Fibroblast of upper back skin (primary cell): ENCODE results near the gene CASP7.

Experiments
- DNase-seq: peaks from one replicate; pipeline ENCODE4 v3.0.0-alpha.2; 2013

CASP7 gene

GRCh38 chr10:113666682-113667252, 12.9 kb upstream of the CASP7 start:
- DNase-seq = peak; percentile 31

DNA sequence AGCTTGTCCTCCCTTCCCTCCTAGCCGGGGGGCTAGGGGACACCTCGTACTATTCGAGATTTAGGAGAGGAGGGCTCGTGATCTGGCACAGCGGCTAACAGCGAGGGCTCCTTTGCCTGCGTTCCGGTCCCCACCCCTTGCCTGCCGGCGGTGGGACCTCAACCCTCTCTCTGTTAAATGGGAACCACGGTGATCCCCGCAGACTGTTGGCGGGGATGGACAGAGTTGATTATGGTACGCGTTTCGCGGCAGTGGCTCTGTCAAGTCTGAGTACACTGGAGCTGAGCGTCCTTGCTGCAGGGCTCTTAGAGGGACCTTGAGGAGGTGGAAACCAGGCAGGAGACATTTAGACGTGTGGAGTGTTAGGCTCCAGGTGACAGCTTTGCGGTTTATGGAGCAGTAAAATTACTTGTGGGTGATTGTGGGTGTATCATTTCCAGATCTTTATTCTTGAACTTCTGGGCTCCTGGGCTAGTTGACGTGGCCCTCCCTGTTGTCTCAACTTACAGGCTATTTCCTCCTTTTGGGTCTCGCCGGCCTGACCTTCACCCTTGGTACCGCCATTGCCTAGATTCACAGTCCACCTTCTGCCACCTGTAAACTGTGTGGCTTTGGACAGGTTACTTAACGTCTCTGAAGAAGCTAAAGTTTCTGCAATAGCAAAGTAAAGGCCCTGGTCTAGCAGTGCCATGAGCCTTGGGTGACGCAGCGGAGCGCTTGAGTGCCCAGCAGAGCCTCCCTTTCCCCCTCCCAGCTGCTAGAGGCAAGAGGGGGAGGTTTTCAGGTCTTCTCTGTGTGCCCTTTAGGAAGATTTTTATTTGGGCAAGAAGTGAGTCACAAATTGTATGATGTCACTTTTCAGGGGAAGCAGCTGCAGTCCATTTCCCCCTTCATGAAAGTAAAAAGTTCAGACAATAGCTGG, 739 bp downstream of the CASP7 start:
- peak; percentile 45 for DNase-seq

- DNase-seq = no peak
These were observed 2.1 kb downstream of the CASP7 start for GRCh38 chr10:113681533-113682470.

DNA sequence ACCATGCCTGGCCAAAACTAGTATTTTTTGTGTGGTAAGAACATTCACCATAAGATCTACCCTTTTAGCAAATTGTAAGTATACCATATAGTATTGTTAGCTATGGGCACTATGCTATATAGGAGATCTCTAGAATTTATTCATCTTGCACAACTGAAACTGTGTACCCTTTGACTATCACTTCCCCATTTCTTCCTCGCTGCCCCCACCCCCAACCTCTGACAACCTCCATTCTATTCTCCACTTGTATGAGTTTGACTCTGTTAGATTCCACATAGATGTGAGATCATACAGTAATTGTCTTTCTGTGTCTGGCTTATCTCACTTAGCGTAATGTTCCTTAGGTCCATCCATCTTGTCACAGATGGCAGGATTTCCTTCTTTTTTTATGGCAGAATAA, 3.6 kb downstream of the CASP7 start:
- DNase-seq = no peak

DNA sequence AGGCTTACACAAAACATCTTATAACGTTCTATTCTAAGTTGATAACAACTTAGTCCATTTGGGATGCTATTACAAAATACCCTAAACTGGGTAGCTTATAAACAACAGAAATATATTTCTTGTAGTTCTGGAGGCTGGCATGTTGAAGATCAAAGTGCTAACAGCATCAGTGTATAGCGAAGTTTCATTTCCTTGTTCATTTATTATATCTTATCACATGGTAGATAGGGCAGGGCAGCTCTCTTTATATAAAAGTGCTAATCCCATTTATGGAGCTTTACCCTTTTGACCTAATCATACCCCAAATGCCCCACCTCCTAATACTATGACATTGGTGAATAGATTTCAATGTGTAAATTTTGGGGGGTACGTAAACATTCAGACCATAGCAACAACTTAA, 6.3 kb downstream of the CASP7 start:
- DNase-seq = no peak

- no peak for DNase-seq
These were observed 7.3 kb downstream of the CASP7 start for GRCh38 chr10:113687037-113687436.

DNA sequence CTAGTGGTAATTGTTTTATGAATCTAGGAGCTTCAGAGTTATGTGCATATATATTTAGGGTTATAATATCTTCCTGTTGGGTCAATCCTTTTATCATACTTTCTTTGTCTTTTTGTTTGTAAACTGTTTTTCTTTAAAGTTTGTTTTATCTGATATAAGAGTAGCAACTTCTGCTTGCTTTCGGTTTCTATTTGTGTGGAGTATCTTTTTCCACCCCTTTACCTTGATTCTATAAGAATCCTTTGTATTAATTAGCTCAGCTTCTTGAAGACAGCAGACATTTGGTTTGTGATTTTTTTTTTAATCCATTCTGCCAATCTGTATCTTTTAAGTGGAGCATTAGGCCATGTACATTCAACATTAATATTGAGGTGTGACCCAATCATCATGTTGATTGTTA, 9.3 kb downstream of the CASP7 start:
- DNase-seq = no peak

DNA sequence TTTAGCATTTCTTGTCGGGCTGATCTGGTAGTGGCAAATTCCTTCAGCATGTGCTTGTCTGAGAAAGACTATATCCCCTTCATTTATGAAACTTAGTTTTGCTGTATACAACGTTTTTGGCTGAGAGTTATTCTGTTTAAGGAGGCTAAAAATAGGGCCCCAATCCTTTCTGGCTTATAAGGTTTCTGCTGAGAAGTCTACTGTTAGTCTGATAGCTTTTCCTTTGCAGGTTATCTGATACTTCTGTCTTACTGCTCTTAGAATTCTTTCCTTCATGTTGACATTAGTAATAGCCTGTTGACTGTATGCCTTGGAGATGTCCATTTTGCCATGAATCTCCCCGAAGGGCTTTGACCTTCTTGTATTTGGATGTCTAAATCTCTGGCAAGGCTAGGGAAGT, 9.9 kb downstream of the CASP7 start:
- no peak for DNase-seq

DNA sequence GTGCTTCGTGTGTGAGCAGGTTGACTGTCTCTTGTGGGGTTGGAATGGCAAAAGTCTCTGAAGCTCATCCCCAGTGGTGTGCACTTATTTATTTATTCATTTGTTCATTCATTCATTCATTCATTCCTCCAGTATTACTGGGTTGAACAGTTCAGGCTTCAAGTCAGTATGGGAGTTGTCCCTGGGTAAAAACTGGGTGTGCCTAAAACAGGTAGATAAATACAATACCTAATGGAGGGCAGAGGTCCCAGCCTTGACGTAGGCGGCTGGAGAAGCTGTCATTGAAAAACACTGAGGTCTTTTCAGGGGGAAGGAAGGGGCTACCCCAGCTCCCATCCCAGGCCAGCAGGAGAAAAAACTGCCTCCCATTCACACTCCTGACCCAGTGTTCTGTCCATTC, 11.0 kb downstream of the CASP7 start:
- DNase-seq = no peak

- DNase-seq = no peak
These were observed 11.7 kb downstream of the CASP7 start for GRCh38 chr10:113691381-113691780.

GRCh38 chr10:113692271-113692670, 12.6 kb downstream of the CASP7 start:
- DNase-seq = no peak

GRCh38 chr10:113693348-113693747, 13.6 kb downstream of the CASP7 start:
- DNase-seq = no peak

- no peak for DNase-seq
These were observed 16.0 kb downstream of the CASP7 start for GRCh38 chr10:113695691-113696090.

DNA sequence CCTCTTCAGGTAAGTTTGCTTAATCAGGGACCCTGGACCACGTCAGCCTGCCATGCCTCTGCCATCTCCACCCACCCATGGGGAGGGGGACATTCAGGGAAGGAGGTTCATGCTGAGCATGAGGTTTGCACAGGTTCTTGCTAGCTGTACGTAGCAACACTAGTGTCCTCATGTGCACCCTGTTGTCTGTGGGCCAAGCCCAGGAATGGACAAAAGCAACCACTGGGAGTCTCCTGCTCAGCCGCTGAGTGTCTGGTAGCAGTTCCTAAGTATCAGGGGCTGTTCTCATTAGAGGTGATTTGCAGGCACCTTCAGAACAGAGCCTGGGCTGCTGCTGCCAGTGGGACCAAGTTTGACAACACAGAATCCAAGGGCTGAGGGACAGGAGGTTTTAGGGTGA, 17.9 kb downstream of the CASP7 start:
- no peak for DNase-seq

- DNase-seq = peak; percentile 44
These were observed 25.1 kb downstream of the CASP7 start for GRCh38 chr10:113704637-113705343.

GRCh38 chr10:113705344-113705652, 25.6 kb downstream of the CASP7 start:
- no peak for DNase-seq

- no peak for DNase-seq
These were observed 26.9 kb downstream of the CASP7 start for GRCh38 chr10:113706623-113707022.

DNA sequence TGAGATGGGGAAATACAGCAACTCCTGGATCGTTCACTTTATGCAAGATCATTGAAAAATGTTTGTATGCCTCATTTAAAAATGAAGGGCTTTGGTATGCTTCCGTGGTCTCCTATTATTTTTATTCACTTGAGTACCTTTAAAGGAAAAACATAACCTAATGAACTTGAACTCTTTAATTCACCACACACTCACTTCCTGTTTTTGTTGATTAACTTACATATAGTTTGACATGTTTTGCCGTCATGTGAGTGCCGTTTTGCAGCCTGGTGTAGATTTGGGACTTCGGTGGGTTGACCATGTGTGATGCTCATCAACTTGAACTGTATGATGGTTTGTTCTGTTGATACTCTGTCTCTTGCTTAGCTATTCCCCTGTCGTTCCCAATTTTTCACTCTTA, 28.9 kb downstream of the CASP7 start:
- no peak for DNase-seq

DNA sequence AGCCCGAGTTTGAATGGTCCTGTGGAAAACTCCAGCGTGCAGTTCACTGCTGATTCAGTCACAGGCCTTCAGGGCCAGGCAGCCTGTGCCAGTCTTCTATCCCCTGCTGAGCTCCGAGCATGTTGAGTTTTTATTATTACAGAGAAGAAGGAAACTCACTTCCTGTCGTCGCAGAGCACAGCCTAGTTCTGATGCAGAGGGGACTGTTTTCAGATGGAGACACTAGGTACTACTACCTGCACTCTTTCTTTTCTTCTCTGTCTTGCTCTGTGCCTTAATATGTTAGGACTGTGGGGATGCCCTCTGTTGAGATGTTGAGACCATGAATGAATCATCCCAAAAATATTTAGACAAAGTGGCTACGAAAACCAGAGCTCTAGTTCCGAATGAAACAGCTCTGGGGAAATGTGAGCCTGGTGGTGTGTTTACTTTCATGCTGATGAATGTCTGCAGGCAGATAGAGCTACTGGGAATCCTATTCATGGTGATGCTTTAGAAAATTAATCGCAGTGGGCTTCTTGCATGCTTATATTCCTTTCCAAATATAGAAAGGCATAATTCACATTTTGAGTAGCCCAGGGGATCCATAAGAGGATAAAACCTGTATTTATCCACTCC, 29.6 kb downstream of the CASP7 start:
- peak; percentile 79 for DNase-seq

- no peak for DNase-seq
These were observed 31.4 kb downstream of the CASP7 start for GRCh38 chr10:113711142-113711541.

DNA sequence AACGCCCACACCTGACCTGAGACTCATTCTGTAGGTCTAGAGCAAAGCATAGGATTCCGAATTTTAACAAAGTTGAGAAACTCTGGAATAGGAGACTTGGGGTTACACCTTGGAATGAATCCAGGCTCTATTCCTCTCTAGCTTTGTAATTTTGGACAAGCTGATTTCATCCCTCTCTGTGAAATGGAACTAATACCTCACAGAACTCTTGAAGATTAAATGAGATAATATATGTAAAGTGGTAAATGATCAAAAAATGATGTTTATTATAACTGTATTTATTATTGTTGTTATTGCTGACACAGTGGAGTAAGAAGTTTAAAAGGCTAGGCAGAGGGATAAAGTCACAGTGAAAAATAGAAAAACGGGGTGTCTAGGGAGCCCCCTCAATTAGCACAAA, 32.3 kb downstream of the CASP7 start:
- no peak for DNase-seq
